Renal pelvis (tissue), 4 donors: ENCODE measurements around the gene ADARB1. TPM values are rescaled to one million over a fixed set of nuclear protein-coding genes. Genes with fewer than 3 reads are reported as not detected.

Experiments
- DNase-seq: peaks from one replicate; pipeline ENCODE4 v3.0.0-alpha.2; 2013
- polyA plus RNA-seq, 3 donors: library from polyadenylated mRNA; unstranded; fragments of 120-200 nt; gene quantifications; one replicate each; pipeline ENCODE4 v1.2.1, GENCODE V29; 2013; ENCODE audit not compliant: insufficient read length in 3 of 3

The ADARB1 gene
- polyA plus RNA-seq, 3 donors, result 15.3 to 20.9 (median 18.9) TPM

DNA sequence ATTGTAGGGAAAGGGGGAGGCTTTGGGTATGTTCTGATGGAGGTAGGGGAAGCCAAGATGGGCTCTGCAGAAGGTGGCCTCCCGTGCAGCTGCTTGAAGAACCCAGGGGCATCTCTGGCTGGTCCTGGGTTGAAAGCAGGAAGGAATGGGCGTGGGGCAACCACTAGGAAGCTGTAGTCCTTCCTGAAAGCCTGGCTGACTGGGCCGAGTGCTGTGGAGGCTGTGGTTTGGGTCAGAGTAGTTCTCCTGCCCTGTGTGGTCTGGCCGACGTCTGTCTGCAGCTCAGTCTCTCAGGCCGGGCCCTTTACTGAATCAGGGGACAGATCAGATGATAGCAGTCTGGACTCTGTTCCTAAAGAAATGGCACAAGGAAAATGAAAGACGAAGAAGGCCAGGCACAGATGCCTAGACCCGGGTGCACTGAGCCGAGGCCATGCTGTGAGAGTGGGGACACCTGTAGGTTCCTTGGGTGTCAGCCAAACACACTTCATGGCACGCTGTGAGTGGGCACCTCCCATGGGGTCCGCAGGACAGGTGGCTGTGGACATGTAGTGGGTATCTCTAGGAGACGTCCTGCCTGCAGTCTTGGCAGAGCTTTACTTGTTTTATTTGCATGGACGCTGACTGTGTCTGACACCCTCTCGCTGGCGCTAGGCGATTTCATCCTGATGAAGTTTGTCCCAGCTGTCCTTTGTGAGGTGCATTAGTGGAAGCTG is 126.4 kb downstream of the ADARB1 start:
- DNase-seq, result no peak

DNA sequence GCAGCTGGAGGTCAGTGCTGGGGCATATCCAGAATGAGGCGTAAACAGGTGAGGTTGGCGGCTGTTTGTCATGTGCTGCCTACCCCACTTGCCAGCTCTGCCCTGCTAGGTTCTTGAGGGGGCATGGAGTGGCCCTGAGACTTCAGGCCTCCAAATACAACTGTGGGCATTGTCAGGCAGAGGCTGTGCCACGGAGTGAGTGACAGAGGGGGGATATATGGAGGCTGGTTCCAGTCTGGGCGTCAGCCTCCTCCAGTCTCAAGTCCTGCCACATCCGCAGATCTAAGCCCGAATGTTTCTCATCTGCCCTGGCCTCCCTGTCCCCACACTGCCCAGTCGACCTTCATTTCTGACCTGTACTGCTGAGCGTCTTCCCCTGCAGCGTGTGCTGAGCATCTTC is 128.0 kb downstream of the ADARB1 start:
- no peak for DNase-seq

DNA sequence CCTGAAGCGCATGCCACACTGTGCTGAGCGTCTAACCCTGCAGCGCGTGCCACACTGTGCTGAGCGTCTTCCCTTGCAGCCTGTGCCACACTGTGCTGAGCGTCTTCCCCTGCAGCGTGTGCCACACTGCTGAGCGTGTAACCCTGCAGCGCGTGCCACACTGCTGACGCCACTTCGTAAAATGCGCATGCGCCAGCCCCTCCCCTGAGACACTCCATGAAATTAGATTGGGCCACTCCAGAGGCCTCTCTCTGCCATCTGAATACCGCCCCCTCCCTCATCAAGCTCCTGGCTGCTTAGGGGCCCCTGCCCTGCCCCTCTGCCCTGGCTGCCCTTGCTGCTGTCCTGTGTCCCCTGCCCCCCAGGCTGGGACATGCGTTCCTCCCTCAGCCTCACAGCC is 128.5 kb downstream of the ADARB1 start:
- no peak for DNase-seq

DNA sequence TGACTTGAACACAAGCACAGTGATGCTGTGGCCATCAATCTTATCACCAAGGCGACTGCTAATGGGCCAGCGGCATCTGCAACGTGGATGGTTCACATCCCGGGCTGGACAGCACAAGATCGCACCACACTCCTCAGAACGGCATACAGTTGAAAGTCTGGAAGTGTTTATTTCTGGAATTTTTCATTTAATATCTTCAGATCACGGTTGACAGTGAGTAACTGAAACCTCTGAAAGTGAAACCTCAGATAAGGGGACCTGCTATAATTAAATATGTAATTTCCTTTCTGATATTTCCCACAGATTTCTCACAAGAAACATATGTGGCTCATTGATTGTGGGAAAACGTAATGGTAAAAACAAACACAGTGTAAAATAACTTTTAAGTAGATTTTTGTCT is 129.6 kb downstream of the ADARB1 start:
- DNase-seq, result no peak

DNA sequence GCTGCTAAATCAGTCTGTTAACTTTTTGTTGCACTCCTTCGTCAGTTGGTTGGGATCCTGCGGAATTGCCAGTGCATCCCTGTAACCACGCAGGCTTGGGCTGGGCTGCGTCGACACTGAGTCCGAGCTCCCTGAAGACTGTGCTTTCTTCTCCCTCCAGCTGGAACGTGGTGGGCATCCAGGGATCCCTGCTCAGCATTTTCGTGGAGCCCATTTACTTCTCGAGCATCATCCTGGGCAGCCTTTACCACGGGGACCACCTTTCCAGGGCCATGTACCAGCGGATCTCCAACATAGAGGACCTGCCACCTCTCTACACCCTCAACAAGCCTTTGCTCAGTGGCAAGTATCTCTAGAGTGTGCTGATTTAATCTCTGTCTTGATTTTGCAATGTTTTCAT is 130.0 kb downstream of the ADARB1 start:
- no peak for DNase-seq

DNA sequence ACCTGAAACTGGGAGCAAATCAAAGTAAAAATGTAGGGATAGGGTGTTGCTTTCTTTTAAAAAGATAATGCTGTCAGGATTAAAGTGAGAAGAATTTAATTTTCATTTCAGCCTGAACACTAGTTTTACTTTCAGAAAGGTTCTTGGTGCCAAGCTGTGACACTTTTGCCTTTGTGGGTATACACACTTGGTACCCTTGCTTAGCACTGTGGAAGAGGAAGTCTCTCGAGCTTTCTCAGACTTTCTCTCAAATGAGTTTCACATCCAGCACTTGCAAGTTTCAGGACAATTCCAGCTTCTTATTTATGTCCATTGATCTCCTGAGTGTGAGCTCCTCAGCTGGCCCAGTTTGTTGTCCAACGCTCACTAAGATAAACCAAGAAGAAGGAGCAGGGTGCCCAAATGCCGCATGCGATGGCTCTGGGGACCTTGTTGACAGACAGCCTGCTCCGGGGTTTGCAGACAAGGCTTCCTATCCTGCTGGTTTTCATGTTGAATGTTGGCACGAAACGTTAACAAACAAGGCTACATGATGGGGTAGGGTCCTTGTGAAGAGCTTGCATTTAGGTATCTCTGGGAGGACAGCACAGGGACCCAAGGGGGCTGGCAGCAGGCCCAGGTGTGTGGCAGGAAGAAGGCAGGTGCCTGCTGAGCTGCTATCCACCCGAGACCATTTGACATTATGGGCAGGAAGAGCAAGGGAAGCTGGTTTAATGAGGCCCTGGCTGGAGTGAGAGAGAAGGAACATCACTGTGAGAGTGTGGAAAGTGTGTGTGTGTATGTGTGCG is 133.7 kb downstream of the ADARB1 start:
- no peak for DNase-seq

DNA sequence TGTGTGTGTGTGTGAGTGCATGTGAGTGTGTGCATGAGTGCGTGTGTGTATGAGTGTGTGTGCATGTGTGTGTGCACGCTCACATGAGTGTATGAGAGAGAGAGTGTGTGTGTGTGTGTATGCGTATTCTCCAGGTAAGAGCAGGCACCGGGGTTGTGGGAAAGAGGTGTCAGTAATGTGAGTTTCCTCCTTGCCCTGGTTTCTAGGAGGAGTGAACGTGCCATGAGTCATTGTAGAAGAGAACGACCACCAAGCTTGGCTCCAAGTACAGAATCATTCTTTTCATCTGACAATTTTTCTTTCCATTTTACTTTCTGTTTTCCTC is 134.2 kb downstream of the ADARB1 start:
- DNase-seq, result no peak

DNA sequence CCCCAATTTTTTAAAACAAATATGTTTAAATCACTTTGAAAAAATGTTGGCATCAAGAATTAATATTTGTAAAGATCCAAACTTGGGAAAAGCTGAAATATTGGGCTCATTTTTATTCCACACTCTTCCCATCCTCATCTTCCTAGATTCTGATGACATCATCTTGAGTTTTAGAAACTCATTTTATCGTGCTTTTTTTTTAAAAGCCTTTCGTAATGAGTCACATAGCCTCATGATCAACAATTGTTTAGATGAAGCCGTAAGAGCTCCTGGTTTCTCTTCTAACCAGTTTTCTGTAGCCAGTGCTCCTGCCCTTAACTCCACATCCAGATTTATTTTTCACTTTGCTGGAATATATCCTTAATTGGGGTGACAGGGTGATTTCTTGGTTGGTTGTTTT is 134.7 kb downstream of the ADARB1 start:
- no peak for DNase-seq

DNA sequence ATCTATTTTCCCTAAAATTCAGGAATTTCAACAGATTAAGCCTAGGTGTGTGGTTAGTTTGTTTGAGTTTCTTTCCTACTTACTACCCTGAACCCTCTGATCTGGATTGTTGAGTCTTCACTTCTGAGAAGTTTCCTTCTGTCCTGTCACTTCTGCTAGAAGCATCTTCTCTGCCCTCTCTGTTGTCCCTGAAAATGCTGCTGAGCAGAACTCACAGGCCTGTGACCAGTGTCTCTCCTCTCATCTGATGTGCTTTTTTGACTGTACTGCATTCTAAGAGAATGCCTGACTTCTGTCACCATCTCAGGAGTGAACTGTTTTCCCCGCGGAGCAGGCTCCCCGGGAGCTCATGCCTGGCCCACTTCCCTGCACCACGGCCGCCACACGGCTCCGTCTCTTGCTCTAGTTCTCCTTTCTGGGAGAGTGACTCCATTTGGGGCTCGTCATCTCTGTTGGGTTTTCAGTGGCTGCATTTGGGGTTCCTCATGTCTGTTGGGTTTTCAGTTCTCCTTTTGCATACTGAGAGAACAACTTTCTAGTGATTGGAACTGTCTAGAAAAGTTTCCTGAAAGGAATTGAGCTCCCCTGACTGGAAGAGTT is 135.4 kb downstream of the ADARB1 start:
- DNase-seq, result no peak

DNA sequence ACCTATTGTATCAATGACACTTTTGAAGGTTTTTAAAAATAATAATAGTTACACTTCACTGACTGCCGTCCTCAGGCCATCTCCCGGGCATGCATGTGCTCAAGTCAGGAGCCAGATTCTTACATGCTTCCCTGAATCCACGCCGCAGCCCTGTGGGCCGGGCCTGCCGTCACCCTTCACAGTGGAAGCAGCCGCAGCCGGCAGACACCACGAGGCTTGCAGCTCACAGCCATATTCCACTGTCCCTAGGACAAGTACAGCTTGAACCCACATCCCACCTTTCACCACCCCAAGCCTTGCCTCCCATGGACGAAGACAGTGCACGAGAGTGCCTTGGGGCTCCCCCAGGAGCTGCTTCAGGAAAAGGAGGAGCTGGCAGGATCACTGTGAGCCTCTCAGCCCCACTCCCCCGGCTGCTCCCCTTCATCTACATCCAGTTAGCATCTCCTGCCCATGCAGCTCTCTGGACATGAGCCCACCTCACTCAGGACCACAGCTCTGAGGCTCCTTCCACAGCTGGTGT is 136.1 kb downstream of the ADARB1 start:
- DNase-seq, result no peak

DNA sequence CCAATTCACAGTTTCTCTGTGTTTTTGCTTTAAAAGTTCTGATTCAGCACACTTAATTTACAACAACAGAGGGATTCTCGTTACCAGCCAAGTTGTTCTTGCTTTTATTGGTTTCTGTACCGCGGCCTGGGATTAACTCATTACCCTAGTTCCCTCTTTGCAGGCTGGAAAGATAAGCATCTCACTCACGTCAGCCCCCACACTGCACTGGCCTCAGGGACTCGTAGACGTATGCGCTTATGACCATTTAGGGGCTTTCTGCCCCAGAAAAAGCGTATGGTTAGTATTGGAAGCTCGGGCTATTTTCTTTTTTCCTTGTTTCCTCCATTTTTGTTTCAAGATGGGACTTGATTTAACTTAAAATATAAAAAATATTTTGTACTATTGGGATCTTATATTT is 137.3 kb downstream of the ADARB1 start:
- DNase-seq, result peak; percentile 15

DNA sequence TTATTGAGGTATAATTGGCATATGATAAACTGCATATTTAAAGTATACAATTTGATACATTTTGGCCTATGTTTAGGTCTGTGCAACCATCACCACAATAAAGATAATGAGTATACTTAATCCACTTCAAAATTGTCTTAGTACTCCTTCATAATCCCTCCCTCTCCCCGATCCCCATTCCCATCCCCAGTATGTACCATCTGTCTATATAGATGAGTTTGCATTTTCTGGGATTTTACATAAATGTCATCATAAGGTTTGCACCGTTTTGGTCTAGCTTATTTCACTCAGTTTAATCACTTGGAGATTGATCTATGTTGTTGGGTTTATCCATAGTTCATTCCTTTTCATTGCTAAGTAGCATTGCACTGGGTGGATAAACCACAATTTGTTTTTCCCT is 139.0 kb downstream of the ADARB1 start:
- no peak for DNase-seq

DNA sequence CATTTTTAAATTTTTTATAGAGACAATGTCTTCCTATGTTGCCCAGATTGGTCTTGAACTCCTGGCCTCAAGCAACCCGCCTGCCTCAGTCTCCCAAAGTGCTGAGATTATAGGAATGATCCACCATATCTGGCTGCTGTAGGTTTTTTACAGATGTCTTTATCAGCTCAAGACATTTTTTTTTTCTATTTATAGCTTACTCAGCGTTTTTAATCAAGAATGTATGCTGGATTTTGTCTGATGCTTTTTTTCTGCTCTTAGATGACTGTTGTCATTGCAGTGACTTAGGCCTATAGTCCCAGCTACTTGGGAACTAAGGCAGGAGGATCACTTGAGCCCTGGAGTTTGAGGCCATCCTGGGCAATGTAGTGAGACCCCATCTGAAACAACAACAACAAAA is 140.8 kb downstream of the ADARB1 start:
- DNase-seq, result no peak

DNA sequence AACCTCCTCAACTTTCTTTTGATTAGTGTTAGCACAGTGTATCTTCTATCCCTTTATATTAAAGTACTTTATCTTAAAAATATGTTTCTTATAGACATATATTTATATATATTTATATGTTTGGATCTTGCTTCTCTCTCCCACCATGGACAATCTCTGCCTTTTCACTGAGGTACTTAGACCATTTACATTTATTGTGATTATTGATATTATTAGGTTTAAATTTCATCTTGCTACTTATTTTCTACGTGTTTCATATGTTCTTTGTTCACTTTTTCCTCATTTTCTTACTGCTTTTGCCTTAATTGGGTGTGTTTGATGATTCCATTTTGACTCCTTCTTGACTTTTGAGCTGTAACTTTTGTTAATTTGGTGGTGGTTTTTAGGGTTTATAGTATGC is 142.6 kb downstream of the ADARB1 start:
- no peak for DNase-seq

DNA sequence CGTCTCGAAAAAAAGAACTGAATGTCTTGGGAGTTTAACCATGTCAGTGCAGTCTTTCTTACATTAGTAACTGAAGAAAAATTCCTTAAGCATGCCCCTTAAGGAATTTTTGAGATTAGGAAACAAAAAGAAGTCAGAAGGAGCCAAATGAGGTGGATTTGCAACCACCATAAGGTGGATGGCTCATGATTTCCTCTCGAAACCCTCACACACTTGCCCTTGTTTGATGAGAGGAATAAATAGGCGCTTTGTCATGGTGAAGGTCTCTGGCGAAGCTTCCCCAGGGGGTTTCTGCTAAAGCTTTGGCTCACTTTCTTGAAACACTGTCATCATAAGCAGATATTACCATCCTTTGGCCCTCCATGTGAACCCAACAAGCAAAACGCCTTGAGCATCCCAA is 145.1 kb downstream of the ADARB1 start:
- no peak for DNase-seq

DNA sequence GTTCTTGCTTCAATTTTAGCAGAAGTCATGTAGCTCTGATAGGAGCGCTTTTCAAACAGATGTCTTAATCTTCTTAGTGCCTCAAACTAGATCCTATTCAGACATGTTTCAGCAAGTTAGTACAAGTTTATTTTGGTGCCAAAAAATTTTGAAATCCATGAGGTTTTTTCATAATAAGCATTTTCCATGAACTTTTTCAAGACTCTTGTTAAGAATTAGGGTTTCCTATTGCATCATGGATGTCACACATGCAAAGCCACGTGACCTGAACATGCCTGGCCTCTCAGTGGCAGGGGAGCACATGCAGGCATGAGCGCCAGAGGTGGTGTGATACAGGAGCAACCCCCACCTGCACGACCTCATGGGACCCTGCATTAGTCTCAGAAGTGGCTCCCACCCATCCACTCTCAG is 145.7 kb downstream of the ADARB1 start:
- DNase-seq, result no peak

DNA sequence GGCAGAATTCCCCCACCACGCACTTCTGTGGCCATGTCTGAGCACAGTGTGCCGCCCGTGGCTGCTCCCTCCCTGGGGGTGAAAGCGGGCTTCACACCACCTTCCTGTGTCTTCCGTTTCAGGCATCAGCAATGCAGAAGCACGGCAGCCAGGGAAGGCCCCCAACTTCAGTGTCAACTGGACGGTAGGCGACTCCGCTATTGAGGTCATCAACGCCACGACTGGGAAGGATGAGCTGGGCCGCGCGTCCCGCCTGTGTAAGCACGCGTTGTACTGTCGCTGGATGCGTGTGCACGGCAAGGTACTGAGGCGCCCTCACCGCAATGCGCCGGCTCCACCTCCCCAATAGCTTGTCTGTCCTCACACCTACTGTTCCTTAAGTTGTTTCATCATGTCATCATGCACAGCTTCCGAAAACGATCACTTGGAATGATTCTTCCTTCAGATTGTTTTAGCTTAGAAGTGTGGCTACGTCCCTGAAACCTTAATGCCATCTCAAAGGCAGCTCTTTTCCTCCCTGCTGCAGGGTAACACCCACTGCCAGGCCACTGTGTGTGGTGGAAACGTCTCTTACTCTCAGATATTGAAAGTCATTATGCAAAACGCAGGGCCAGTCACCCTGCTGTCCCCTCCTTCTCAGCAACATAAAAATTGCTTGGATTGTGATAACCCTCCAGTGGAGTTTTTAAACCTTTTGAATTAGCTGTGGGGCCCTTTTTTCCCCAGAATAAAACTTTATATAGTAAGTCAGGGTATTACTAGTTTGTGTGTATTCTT is 146.5 kb downstream of the ADARB1 start:
- no peak for DNase-seq

DNA sequence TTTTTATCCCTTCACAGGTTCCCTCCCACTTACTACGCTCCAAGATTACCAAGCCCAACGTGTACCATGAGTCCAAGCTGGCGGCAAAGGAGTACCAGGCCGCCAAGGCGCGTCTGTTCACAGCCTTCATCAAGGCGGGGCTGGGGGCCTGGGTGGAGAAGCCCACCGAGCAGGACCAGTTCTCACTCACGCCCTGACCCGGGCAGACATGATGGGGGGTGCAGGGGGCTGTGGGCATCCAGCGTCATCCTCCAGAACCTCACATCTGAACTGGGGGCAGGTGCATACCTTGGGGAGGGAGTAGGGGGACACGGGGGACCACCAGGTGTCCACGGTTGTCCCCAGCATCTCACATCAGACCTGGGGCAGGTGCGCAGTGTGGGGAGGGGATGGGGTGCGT is 147.6 kb downstream of the ADARB1 start:
- DNase-seq, result no peak

DNA sequence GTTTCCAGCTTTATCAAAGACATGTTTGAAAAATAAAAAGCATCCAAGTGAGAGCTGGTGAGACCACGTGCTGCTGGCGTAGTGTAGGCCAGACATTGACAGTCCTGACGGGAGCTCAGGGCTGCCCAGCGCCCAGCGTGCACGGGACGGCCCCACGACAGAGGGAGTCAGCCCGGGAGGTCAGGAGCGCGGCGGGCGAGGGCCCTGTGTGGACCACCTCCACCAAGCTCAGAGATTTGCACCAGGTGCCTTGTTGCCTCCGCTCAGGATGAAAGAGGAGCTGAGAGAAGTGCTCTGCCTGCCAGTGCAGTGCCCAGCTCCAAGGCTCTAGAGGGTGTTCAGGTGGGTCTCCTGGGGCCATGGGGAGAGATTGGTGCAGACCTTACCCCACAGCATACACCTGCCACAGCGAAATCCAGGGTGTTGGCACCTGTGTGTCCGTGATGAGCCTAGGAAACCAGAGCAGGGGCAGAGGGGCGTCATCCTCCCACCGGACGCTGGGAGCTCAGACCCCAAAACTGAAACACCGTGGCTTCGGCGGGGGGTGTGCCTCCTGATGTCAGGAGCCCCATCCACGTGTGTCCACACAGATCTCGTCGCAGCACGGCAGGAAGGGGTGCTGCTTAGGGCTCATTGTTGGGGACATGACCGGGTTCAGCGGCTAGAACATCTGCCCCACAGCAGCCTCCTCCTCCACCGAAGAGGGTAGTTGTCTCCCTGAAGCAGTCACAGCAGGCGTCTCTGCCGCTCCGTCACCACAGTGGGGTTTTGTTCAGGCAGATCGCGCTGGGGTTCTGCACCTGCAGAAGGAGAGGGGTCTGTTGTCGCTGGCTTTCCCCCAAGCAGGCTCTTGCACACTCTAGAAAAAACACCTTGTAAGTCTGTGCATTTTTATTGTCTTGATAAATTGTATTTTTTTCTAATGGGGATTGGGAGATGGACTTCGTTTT is 149.1 kb downstream of the ADARB1 start:
- DNase-seq, result no peak

DNA sequence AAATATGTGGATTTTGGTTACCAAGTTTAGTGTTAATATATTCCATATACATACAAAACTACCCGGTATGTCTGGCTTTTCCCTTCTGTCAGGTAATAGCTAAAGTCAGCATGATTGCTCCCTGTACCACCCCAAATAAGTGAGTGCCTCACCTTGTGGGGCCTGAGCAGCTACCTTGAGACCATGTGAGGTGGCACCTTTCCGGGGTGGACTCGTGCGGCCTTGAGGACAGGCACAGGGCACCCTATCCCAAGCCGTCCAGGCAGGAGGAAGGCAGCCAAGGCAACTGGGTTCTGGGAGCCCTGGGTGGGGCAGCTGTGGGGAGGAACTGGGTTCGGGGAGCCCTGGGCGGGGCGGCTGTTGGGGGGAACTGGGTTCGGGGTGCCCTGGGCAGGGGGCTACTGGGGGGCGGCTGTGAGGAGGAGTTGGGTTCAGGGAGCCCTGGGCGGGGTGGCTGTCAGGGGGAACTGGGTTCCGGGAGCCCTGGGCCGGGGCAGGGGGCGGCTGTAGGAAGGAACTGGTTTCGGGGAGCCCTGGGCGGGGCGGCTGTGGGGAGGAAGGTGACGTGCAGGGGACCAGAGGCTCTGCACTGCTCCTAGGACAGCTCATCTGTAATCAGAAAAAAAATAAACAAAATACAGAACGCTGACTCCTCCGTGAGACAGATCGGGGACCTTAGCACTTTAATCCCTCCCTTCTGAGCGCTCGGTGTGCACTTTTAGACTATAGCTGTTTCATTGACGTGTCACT is 150.0 kb downstream of the ADARB1 start:
- no peak for DNase-seq
